Stomach (tissue), 4 donors: ENCODE data around the gene PLPPR3.

Experiments
- CTCF ChIP-seq, 7 experiments: fragments of 450-650 bp in 4 of 7; fragments of 200-600 bp in 3 of 7; sonication (generic) in 3 of 7; IDR thresholded peaks; one replicate each; pipeline ENCODE4 v1.5.1; 2016 to 2019; ENCODE audit warnings: antibody characterized with exemption in 7 of 7, control low read depth in 2 of 7, mild to moderate bottlenecking in 1 of 7
- POLR2A ChIP-seq, 4 donors: fragments of 450-650 bp; IDR thresholded peaks; one replicate each; pipeline ENCODE4 v1.6.1; 2016; ENCODE audit warnings: antibody characterized with exemption in 4 of 4, control low read depth in 2 of 4, mild to moderate bottlenecking in 1 of 4, moderate library complexity in 1 of 4
- POLR2AphosphoS5 ChIP-seq, 3 donors: sonication (generic); formaldehyde crosslinking; IDR thresholded peaks; one replicate each; pipeline ENCODE4 v1.6.1; 2016; ENCODE audit warnings: antibody characterized with exemption in 3 of 3

- no peak for TF ChIP-seq POLR2AphosphoS5 (IDR thresholded peaks at IDR 0.05)
- no peak for TF ChIP-seq CTCF (IDR thresholded peaks at IDR 0.05)
- no peak for TF ChIP-seq POLR2A (IDR thresholded peaks at IDR 0.05)
Observed at GRCh38 chr19:795691-796581, 25.8 kb downstream of the PLPPR3 start.
